Subcutaneous adipose tissue (tissue), 4 donors: Measurements from ENCODE around the gene EIF2D. TPM values are rescaled to one million over a fixed set of nuclear protein-coding genes. Genes with fewer than 3 reads are reported as not detected.

Experiments
- total RNA-seq, 4 donors: library from RNA; depleted of rRNA; stranded (reverse); fragments of >200 nt; gene quantifications; one replicate each; pipeline ENCODE4 v1.1.0, GENCODE V29; 2016
- TF ChIP-seq, protein P1 (sequence below): fragments of 450-650 bp; IDR thresholded peaks from one replicate; pipeline ENCODE4 v1.5.1; 2016; ENCODE audit warnings: low read depth, mild to moderate bottlenecking, control low read depth, antibody characterized with exemption, moderate library complexity

Gene EIF2D
- total RNA-seq, 4 donors from 2014 or later = 43.5 to 64.6 (median 51.4) TPM

- TF ChIP-seq, protein P1, sequence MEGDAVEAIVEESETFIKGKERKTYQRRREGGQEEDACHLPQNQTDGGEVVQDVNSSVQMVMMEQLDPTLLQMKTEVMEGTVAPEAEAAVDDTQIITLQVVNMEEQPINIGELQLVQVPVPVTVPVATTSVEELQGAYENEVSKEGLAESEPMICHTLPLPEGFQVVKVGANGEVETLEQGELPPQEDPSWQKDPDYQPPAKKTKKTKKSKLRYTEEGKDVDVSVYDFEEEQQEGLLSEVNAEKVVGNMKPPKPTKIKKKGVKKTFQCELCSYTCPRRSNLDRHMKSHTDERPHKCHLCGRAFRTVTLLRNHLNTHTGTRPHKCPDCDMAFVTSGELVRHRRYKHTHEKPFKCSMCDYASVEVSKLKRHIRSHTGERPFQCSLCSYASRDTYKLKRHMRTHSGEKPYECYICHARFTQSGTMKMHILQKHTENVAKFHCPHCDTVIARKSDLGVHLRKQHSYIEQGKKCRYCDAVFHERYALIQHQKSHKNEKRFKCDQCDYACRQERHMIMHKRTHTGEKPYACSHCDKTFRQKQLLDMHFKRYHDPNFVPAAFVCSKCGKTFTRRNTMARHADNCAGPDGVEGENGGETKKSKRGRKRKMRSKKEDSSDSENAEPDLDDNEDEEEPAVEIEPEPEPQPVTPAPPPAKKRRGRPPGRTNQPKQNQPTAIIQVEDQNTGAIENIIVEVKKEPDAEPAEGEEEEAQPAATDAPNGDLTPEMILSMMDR = no peak
These were observed 33.3 kb downstream of the EIF2D start for GRCh38 chr1:206578978-206579374.

DNA sequence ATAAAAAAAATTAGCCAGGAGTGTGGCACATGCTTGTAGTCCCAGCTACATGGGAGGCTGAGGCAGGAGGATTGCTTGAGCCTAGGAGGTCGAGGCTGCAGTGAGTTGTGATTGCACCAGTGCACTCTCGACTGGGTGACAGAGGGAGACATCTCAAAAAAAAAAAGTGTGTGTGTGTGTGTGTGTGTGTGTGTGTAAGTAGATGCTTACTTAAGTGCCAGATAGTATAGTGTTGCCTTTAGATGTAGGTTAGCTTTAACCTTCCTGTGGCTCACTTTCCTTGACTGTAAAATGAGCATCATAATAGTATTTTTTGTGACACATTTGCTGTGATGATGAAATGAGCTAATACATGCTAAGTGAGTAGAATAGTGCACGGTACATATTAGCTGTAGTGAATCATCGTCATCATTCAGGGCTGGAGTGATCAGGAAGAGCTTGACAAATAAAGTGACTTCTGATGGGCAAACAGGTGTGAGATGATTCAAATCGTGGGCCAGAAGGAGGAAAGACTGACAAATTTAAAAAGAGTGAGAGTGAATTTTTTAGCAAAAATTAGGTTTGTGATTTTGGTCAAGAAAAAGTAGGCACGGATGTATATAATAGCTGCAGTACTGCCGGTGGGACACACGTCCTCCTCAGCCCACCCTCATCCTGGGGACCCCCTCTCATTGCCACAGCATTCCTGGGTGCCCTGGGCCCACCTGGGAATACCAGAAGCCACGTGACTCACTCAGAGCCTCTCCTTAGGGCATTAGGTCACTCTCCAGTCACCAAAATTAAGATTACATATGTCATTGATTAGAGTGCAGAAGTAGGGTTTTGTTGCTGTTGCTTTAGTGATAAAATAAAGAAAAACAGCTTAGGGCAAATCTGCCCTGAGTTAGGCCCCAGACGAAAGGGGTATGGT, 33.9 kb downstream of the EIF2D start:
- TF ChIP-seq, protein P1 = no peak

- TF ChIP-seq, protein P1 = no peak
These were observed 34.6 kb downstream of the EIF2D start for GRCh38 chr1:206577626-206578025.

GRCh38 chr1:206575894-206576737, 36.1 kb downstream of the EIF2D start:
- TF ChIP-seq, protein P1 = no peak

- TF ChIP-seq, protein P1 = no peak
These were observed 36.9 kb downstream of the EIF2D start for GRCh38 chr1:206575165-206575893.

- TF ChIP-seq, protein P1 = no peak
These were observed 38.5 kb downstream of the EIF2D start for GRCh38 chr1:206573762-206574161.
